Measurements from ENCODE around the gene TMEM223. TPM values are rescaled to one million over a fixed set of nuclear protein-coding genes. Genes with fewer than 3 reads are reported as not detected.

The TMEM223 gene
- total RNA-seq, 1 experiment from 2014 or later, result 22.6 TPM

DNA sequence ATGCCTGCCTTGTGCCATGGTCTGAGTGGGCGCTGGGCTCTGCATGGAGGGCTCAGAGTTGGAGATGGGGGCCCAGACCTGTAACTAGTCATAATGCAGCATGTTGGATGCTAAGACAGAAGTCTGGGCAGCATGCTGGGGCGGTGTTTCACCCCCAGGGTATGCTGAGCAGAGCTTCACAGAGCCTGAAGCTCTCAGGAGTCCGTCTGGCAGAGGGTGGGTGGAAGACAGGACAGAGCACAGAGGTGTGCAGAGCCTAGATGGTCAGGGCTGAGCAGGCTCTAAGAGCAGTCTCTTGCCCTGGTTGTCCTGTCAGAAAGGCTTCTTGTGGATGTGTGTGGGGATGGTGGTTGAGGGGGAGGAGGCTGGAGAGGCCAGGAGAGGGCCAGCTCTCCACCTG is 13.4 kb downstream of the TMEM223 start:
- peaks cover 10% of the 10 kb centered on the region for H3K36me3 ChIP-seq (ENCODE audit: low read depth)
- TF ChIP-seq, protein P1, sequence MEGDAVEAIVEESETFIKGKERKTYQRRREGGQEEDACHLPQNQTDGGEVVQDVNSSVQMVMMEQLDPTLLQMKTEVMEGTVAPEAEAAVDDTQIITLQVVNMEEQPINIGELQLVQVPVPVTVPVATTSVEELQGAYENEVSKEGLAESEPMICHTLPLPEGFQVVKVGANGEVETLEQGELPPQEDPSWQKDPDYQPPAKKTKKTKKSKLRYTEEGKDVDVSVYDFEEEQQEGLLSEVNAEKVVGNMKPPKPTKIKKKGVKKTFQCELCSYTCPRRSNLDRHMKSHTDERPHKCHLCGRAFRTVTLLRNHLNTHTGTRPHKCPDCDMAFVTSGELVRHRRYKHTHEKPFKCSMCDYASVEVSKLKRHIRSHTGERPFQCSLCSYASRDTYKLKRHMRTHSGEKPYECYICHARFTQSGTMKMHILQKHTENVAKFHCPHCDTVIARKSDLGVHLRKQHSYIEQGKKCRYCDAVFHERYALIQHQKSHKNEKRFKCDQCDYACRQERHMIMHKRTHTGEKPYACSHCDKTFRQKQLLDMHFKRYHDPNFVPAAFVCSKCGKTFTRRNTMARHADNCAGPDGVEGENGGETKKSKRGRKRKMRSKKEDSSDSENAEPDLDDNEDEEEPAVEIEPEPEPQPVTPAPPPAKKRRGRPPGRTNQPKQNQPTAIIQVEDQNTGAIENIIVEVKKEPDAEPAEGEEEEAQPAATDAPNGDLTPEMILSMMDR (conservative IDR thresholded peaks at IDR 0.05), result no peak
- TF ChIP-seq EZH2 (IDR thresholded peaks at IDR 0.05; ENCODE audit: low read depth), result no peak
- no peak overlapping the region for H2AFZ ChIP-seq
- DNase-seq, result no peak
- BruUV-seq (replicated peaks), result no TSS peak
- H3K4me2 ChIP-seq, result no peak overlapping the region
- CTCF ChIA-PET, result no interaction called here
- H3K79me2 ChIP-seq (ENCODE audit: low read depth), result peaks cover 4% of the 10 kb centered on the region
- POLR2A ChIA-PET (ENCODE audit: unreplicated experiment), result no interaction called here
- intact Hi-C loops (cut with micrococcal nuclease; ENCODE audit: unreplicated experiment), result no loop called here
- no peaks in the 10 kb centered on the region for H4K20me1 ChIP-seq (ENCODE audit: insufficient read depth)
- H3F3A ChIP-seq (ENCODE audit: insufficient read depth, low read depth), result peaks cover 11% of the 10 kb centered on the region; the same call in 1 of the 2 replicates
- no peaks in the 10 kb centered on the region for H3K4me1 ChIP-seq (replicated peaks; ENCODE audit: insufficient read depth)
- no peak overlapping the region for H3K4me3 ChIP-seq
- H3K27ac ChIP-seq, result no peak overlapping the region
- no peaks in the 10 kb centered on the region for H3K9me2 ChIP-seq (ENCODE audit: insufficient read depth)
- H3K9me3 ChIP-seq (ENCODE audit: insufficient read depth, low read depth), result no peaks in the 10 kb centered on the region
- no peaks in the 10 kb centered on the region for H3K27me3 ChIP-seq (ENCODE audit: insufficient read depth, low read depth)

DNA sequence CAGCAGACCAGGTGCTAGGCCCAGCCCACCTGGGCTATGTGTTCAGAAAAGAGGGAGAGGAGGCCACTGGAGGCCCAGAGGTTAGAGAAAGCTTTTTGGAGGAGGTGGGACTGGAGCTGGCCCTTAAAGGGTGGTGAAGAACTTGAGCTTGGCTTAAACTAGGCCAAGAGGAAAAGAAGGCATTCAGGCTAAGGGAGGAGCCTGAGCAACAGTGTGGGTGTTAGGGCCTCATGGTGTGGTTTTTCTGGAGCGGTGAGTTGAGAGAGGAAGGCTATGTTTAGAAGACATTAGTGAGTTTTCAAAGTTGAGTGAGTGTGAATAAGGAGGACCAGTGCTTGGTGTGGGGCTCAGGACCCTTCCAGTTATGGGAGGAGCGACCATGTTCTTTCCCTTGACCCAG is 14.4 kb downstream of the TMEM223 start:
- no TSS peak for BruUV-seq (replicated peaks)
- 0 out of 2 replicates have a peak, but pooled peaks cover 6% of the 10 kb centered on the region for H3K36me3 ChIP-seq (ENCODE audit: low read depth)
- no peak for DNase-seq
- no peaks in the 10 kb centered on the region for H3K9me3 ChIP-seq (ENCODE audit: insufficient read depth, low read depth)
- peaks cover 10% of the 10 kb centered on the region; the same call in 1 of the 2 replicates for H3F3A ChIP-seq (ENCODE audit: insufficient read depth, low read depth)
- no peak for TF ChIP-seq EZH2 (IDR thresholded peaks at IDR 0.05; ENCODE audit: low read depth)
- TF ChIP-seq, protein P1 (conservative IDR thresholded peaks at IDR 0.05), result no peak
- H3K79me2 ChIP-seq (ENCODE audit: low read depth), result peaks cover 15% of the 10 kb centered on the region
- H3K27ac ChIP-seq, result no peak overlapping the region
- H3K4me3 ChIP-seq, result no peak overlapping the region
- H3K27me3 ChIP-seq (ENCODE audit: insufficient read depth, low read depth), result no peaks in the 10 kb centered on the region
- no peak overlapping the region for H2AFZ ChIP-seq
- no peak overlapping the region for H3K4me2 ChIP-seq
- H4K20me1 ChIP-seq (ENCODE audit: insufficient read depth), result no peaks in the 10 kb centered on the region
- ChIA-PET CTCF (interaction anchor here (0.6 kb wide), 1 partner anchor 11 kb away, joined by 4 read pairs; no protein-coding TSS in a partner anchor), POLR2A (ENCODE audit: unreplicated experiment) (no interaction called here)
- H3K4me1 ChIP-seq (replicated peaks; ENCODE audit: insufficient read depth), result peaks cover 4% of the 10 kb centered on the region; the same call in 1 of the 2 replicates
- intact Hi-C loops (cut with micrococcal nuclease; ENCODE audit: unreplicated experiment), result no loop called here
- no peaks in the 10 kb centered on the region for H3K9me2 ChIP-seq (ENCODE audit: insufficient read depth)

DNA sequence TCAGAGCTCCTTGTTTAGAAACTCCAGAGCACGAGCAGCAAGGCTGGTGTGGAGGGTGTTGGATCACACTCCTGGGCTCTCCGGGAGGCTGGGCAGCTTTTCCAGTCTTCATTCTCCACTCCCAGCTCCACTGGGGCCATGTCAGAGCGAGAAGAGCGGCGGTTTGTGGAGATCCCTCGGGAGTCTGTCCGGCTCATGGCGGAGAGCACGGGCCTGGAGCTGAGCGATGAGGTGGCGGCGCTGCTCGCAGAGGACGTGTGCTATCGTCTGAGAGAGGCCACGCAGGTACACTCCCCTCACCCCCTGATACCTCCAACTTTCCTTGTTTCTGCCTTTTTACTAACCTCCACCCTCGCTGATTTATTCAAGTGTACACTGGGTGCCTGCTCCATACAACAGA is 16.2 kb downstream of the TMEM223 start:
- H3K9me2 ChIP-seq (ENCODE audit: insufficient read depth), result no peaks in the 10 kb centered on the region
- H3K36me3 ChIP-seq (ENCODE audit: low read depth), result 0 out of 2 replicates have a peak, but pooled peaks cover 6% of the 10 kb centered on the region
- BruUV-seq (replicated peaks), result no TSS peak
- no peak for TF ChIP-seq EZH2 (IDR thresholded peaks at IDR 0.05; ENCODE audit: low read depth)
- TF ChIP-seq, protein P1 (conservative IDR thresholded peaks at IDR 0.05), result no peak
- ChIA-PET CTCF (interaction anchor here (1.4 kb wide), 1 partner anchor 11 kb away, joined by 18 read pairs; no protein-coding TSS in a partner anchor), POLR2A (ENCODE audit: unreplicated experiment) (no interaction called here)
- peaks cover 19% of the 10 kb centered on the region for H3F3A ChIP-seq (ENCODE audit: insufficient read depth, low read depth)
- H3K4me3 ChIP-seq, result no peak overlapping the region
- no peak overlapping the region for H2AFZ ChIP-seq
- DNase-seq, result no peak
- H3K27me3 ChIP-seq (ENCODE audit: insufficient read depth, low read depth), result no peaks in the 10 kb centered on the region
- H4K20me1 ChIP-seq (ENCODE audit: insufficient read depth), result no peaks in the 10 kb centered on the region
- H3K9me3 ChIP-seq (ENCODE audit: insufficient read depth, low read depth), result no peaks in the 10 kb centered on the region
- intact Hi-C loops (cut with micrococcal nuclease; ENCODE audit: unreplicated experiment), result no loop called here
- H3K4me1 ChIP-seq (replicated peaks; ENCODE audit: insufficient read depth), result peaks cover 11% of the 10 kb centered on the region
- H3K27ac ChIP-seq, result no peak overlapping the region
- H3K4me2 ChIP-seq, result no peak overlapping the region
- peaks cover 23% of the 10 kb centered on the region for H3K79me2 ChIP-seq (ENCODE audit: low read depth)
